ENCODE measurements around the gene FGB.

Gene FGB

DNA sequence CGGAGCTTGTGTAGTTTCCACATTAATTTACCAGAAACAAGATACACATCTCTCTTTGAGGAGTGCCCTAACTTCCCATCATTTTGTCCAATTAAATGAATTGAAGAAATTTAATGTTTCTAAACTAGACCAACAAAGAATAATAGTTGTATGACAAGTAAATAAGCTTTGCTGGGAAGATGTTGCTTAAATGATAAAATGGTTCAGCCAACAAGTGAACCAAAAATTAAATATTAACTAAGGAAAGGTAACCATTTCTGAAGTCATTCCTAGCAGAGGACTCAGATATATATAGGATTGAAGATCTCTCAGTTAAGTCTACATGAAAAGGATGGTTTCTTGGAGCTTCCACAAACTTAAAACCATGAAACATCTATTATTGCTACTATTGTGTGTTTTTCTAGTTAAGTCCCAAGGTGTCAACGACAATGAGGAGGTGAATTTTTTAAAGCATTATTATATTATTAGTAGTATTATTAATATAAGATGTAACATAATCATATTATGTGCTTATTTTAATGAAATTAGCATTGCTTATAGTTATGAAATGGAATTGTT lies at the start of gene FGB:
TSS of gene FGB (plus strand) at position 315 of the 558 bp plus-strand sequence. CDS start at position 323, 8 bp downstream.
- no peak for DNase-seq

DNA sequence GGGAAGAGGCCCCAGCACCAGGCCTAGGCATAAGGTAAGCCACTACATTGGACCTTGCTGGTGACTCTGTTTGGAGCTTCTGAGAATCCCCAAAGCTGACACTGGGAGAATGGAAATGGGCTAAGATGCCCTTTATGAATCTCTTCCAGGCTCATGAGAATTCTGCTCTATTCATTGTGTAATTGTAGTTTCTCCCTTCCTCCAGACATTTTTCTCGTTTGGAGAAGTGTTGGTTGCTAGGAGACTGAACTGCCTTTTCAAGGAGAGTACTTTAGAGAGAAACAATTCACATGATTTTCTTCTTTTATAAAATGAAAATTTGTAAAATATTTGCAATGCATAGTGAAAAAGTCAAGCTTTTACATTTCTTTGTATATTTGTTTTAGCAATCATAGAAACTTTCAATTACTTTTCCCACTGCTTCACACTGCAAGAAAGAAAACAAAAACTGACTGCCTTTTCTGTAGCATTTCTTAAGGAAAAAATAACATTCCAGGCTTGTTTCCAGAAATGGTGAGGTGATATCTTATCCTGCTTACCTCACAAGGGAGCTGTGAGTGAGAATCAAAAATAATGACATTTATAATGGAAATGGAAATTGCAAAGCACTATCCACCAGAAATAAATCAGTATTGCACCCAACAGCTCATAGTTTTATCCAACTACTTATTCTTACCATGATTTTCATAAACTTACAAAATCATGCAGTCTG lies 46.3 kb upstream of the FGB start:
- DNase-seq: no peak

DNA sequence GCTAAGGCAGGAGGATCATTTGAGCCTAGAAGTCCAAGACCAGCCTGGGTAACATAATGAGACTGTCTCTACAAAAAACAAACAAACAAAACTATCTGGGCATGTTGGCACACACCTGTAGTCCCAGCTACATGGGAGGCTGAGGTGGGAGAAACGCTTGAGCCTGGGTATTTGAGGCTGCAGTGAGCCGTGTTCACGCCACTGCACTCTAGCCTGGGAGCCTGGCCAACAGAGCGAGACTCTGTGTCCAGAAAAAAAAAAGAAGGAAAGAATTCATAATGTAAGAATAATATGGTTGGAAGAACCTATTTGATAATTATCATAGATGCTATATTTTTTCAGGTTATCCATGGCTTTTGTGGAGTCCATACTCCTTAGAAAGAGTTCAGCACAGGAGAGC lies 45.2 kb upstream of the FGB start:
- DNase-seq: no peak

DNA sequence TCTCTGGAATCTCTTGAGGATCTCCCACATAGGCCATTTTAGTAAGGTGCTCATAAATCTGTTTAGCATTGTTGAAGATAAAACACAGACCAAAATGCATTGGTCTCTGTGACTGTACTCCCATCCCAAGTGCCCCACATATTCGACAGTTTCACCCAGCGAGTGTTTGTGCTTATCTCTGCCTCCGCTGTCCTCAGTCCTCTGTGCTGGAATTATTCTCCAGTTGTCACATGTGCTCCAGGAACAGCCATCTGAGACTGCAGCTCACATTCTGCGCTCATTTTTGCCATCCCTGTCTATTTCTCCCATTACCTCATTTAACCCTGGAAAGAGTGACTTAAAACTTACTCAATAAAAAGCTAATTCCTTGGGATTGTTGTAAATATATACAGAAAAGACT lies 43.6 kb upstream of the FGB start:
- DNase-seq: no peak

DNA sequence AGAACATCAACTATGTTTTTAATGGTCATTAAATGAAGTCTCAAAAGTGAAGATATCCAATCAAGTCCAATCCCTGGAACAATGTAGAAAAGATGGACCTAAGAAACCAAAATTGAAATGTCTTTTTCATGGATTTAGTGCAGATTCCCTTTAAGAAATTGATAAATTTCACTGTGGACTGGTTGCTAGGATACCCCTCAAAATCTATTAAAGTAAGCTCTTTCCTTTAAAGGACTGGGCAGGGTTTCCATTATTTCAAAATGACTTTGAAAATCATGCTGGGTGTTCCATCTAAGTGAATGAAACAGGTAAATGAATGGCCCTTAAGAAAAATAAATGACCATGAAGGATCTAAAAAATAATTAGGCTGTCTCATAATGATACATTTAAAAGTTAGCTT lies 41.2 kb upstream of the FGB start:
- DNase-seq: no peak

- no peak for DNase-seq
These were observed 36.7 kb upstream of the FGB start for GRCh38 chr4:154526151-154526550.

DNA sequence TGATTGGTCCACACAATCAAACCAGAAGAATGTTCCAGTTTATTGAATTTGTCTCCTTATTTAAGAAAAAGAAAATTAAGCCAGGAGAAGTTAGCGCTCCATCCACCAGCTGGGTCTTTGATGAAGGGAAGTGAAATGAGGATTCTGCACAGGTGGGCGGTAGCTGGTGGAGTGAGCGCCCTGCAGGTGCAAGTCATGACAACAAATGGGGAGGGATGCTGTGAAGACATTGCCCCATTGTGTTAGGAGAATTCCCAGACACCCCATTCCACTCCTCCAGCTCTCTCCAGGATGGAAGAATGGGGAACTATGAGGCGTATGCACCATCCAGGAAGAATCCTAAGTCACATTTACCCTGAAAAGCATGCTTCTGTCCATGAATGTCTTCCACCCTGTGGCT lies 35.5 kb upstream of the FGB start:
- DNase-seq: no peak

DNA sequence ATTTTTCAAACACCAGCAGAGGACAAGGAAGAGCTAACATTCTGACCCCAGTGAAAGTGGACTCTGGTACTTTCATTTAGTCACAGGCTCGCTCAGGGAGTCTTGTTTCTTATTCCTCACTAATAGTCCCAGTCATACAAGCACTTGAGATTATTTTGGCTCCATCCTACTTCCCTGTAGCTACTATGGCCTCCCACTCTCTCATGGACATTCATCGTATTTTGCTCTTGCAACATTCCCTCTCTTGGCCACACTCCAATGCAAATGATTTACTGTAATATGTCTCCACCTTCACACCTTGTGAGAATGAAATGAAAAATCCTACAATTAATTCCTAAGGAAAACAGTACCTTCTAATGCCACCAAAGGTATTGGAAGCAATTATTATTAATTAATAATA lies 33.9 kb upstream of the FGB start:
- no peak for DNase-seq

DNA sequence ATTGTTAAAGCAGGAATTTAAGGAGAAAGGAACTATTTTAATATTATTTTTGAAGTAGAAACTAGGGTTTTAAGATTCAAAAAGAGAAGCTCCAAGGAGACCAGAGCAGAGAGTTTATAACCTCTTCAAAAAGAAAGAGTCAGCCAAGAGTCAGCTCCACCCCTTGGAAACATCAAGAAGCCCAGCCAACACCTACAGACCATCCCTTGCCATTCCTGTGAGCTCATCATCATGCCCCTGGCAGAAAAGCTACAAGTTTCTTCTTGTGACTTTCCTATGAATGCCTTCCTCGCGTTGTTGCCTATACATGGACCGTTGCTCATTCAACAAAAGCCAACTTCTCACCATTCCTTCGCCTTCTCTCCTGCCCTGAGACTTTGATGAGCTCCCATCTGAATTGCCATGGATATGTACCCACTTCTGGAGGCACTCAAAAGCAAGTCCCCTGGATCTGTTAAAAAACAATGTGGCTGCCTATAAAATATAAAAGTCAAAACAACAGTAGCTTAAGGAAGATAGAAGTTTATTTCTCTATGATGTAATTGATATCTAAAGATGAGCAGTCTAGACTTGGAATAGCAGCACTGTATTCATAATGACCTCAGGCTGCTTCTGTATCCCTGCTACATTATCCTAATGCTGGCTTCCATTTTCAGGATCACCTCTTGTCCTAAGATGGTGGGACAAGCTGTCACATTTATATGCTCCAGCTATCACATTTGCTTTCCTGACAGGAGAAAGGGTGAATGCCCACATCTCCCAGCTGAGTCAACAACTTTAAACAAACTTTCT lies 32.9 kb upstream of the FGB start:
- DNase-seq: no peak

DNA sequence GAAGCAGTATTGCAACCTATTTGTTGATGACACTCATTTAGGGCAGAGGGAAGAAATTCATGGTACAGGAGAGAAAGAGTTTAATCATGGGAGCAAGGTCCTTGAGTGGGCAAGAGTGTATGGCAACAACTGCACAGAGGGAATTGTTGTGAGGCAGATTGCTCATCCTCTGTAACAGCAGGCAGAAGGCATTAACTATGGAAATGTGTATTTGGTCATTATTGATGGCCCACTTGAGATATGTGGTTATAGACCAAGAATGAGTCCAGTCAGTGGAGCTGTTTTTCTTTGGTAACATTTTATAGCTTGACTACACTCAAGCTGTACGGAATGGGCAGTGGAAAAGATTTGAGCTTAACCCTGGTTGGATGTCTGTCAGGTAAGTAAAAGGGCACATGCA lies 28.5 kb upstream of the FGB start:
- DNase-seq: no peak

GRCh38 chr4:154542271-154542879 lies 20.4 kb upstream of the FGB start:
- DNase-seq: no peak

DNA sequence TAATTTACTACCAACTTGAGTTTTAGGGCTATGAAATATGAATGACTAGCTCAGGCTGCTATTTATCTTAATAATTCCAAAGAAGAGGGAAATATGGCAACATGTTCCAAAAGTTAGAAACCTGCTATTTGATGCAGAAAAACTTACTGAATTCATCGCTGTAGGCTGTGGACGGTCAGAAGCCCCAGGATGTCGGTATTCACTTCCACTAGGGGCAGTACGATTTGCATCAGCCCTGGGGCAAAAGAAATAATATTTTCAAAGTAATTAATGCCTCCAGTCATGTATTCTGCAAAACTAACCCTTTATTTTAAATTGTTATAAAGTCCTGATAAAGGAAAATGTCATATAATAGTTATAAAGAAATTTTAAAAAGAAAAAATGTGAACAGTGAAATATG lies 17.1 kb upstream of the FGB start:
- no peak for DNase-seq

- peak; percentile 91 to 94 for DNase-seq
These were observed 12.7 kb upstream of the FGB start, which contains the start of gene PLRG1 for GRCh38 chr4:154549894-154550790. TSS of gene PLRG1 (minus strand) at chr4:154550400. CDS start at chr4:154550308, 92 bp downstream.

DNA sequence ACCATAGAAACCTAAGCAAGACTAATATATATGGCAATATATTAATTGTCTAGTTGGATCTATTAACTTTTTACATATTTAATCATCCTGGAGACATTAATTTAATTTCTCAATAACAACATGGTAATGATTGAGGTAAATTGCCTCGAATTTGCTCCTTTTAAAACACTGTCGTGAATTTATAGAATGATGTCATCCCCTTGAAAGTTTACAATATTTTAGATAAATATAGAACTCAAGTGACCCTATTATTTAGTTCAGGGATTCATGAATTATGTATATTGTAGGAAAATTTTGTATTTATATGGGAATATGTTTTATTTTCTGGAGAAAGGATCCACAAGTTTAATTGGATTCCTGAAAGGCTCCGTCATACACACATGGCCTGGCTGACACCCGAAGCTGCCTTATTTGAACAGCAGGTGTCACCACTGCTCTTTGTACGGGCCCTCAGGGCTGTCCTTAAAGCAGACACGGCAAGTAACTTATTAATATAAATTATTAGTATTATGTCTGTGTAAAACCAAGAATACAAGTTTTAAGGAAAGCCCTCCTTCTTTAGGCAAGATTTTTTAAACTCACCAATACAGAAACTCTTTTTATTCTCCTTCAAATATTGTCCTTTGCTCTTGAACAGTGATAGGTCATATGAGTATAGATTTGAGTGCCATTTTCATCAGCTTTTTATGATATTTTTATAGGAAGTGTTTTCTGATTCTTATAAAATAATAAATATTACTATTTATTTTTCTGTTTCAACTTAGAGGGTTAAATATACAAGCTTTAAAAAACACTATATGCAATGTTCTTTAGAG lies 10.7 kb upstream of the FGB start:
- DNase-seq: peak; percentile 1 to 45

DNA sequence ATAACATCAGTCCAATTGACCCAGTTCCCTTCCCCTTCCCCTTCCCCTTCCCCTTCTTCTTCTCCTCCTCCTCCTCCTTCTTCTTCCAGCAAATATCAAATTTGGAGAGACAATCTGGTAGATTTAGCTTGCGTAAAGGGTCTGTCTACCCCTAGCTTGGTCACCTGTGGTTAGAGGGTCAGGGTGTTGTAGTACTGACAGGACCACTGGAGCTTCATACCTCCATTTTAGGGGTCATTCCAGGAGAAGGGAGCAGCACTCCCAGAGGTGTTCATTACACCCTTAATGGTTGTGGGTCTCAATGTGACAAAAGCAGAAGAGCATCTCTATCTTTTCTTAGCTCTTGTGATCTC lies 3.7 kb upstream of the FGB start:
- no peak for DNase-seq

DNA sequence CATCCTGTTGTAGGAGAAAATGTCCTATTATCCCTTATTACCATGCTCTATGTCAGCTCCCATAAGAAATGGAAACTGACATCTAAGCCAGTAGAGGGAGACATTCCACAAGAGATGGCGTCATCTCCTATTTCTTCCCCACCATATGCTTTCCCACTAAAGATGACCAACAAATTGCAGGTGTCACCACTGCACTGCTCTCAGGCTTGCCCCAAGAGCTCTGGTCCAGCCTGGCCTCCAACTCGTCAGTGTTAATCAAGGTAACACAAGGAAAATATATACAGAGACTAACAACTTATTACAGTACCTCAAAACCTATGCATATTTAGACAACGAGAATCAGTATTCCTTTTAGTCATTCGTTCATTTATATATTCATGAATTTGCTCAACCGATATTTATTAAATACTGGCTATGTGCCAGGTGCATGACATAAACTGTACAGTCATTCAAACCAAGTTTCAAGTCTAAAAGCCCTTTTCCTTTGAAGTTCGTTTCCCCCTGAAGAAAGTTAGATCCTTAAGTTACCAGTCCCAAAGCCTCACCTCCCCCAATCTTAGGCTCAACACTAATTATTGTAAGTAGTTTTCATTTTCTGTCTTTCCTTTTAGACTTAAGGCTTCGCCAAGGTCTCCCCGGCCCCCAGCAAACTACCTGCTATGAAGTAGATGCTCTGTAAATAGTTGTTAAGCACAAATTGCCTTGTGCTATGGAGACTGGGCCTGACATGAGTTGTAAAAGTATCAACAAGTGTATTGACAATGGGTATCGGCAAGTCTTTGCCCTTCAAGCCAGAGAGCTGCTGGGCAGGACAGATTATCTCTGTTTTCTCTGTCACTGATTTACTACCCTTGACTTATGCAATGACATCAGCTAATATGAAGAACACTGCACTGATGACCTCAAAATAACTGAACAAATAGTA lies 3.1 kb upstream of the FGB start:
- peak in 1 of 2 donors; percentile 14 for DNase-seq

- no peak for DNase-seq
These were observed 2.4 kb upstream of the FGB start for GRCh38 chr4:154560419-154560801.

DNA sequence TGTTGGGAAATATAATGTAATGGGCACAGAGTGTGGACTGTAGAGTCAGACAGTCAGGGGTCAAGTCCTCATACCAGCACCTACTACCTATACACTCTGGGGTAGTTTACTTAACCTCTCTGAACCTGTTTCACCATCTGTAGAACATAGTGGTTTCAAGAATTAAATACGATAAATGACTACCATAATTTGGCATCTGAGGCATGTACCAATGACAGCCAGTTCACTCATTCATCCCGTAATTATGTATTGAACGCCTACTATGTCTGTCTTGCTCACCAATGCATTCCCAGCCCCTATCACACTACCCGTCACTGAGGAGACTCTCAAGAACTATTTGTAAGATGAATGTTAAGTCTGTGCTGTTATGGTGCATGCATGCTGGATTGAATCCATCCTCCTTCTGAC lies 2.0 kb upstream of the FGB start:
- DNase-seq: no peak

DNA sequence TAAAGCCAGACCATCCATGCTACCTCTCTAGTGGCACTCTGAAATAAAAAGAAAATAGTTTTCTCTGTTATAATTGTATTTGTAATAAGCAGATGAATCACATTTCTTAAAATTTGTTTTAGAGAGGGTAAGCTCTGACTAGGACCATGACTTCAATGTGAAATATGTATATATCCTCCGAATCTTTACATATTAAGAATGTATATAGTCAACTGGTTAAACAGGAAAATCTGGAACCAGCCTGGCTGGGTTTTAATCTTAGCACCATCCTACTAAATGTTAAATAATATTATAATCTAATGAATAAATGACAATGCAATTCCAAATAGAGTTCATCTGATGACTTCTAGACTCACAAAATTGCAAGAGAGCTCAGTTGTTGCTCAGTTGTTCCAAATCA lies 1.5 kb downstream of the FGB start:
- DNase-seq: no peak

- no peak for DNase-seq
These were observed 2.9 kb downstream of the FGB start for GRCh38 chr4:154565704-154566103.

Measured in bone marrow (tissue), 2 donors.